ENCODE data around the gene PDXP. TPM values are rescaled to one million over a fixed set of nuclear protein-coding genes. Genes with fewer than 3 reads are reported as not detected.

Gene PDXP
- total RNA-seq, 1 experiment from 2014 or later: 18.4 TPM

- H3K27ac Mint-ChIP-seq (ENCODE audit: unreplicated experiment): no peak overlapping the region
- no peaks in the 10 kb centered on the region for H3K9me3 Mint-ChIP-seq (ENCODE audit: low read depth, unreplicated experiment)
- no peaks in the 10 kb centered on the region for H3K27me3 Mint-ChIP-seq (ENCODE audit: unreplicated experiment)
- H3K4me1 Mint-ChIP-seq (ENCODE audit: low read depth, unreplicated experiment): no peaks in the 10 kb centered on the region
- no peak for TF ChIP-seq CTCF (IDR thresholded peaks at IDR 0.05; ENCODE audit: unreplicated experiment)
- DNase-seq: no peak
- no peak overlapping the region for H3K4me3 Mint-ChIP-seq (ENCODE audit: low read depth, unreplicated experiment)
- intact Hi-C loops (cut with micrococcal nuclease; ENCODE audit: unreplicated experiment): no loop called here
- H3K36me3 Mint-ChIP-seq (ENCODE audit: insufficient read depth, unreplicated experiment): peaks cover 39% of the 10 kb centered on the region
- no TSS peak for BruUV-seq (replicated peaks)
- CTCF ChIA-PET: interaction anchor here (1.5 kb wide), 1 partner anchor 69 kb away, joined by 3 read pairs; no protein-coding TSS in a partner anchor
Observed at GRCh38 chr22:37626556-37627075, 31.9 kb upstream of the PDXP start.

GRCh38 chr22:37627121-37627520 lies 31.4 kb upstream of the PDXP start:
- intact Hi-C loops (cut with micrococcal nuclease; ENCODE audit: unreplicated experiment): no loop called here
- H3K4me1 Mint-ChIP-seq (ENCODE audit: low read depth, unreplicated experiment): no peaks in the 10 kb centered on the region
- no peak overlapping the region for H3K4me3 Mint-ChIP-seq (ENCODE audit: low read depth, unreplicated experiment)
- no peaks in the 10 kb centered on the region for H3K27me3 Mint-ChIP-seq (ENCODE audit: unreplicated experiment)
- H3K36me3 Mint-ChIP-seq (ENCODE audit: insufficient read depth, unreplicated experiment): peaks cover 43% of the 10 kb centered on the region
- CTCF ChIA-PET: no interaction called here
- BruUV-seq (replicated peaks): no TSS peak
- H3K27ac Mint-ChIP-seq (ENCODE audit: unreplicated experiment): no peak overlapping the region
- DNase-seq: no peak
- H3K9me3 Mint-ChIP-seq (ENCODE audit: low read depth, unreplicated experiment): no peaks in the 10 kb centered on the region
- TF ChIP-seq CTCF (IDR thresholded peaks at IDR 0.05; ENCODE audit: unreplicated experiment): no peak

- peaks cover 43% of the 10 kb centered on the region for H3K36me3 Mint-ChIP-seq (ENCODE audit: insufficient read depth, unreplicated experiment)
- H3K4me1 Mint-ChIP-seq (ENCODE audit: low read depth, unreplicated experiment): no peaks in the 10 kb centered on the region
- no TSS peak for BruUV-seq (replicated peaks)
- no peaks in the 10 kb centered on the region for H3K9me3 Mint-ChIP-seq (ENCODE audit: low read depth, unreplicated experiment)
- TF ChIP-seq CTCF (IDR thresholded peaks at IDR 0.05; ENCODE audit: unreplicated experiment): no peak
- H3K27me3 Mint-ChIP-seq (ENCODE audit: unreplicated experiment): no peaks in the 10 kb centered on the region
- intact Hi-C loops (cut with micrococcal nuclease; ENCODE audit: unreplicated experiment): no loop called here
- no peak overlapping the region for H3K27ac Mint-ChIP-seq (ENCODE audit: unreplicated experiment)
- no peak overlapping the region for H3K4me3 Mint-ChIP-seq (ENCODE audit: low read depth, unreplicated experiment)
- no peak for DNase-seq
- CTCF ChIA-PET: no interaction called here
Observed at GRCh38 chr22:37627545-37627944, 31.0 kb upstream of the PDXP start.

DNA sequence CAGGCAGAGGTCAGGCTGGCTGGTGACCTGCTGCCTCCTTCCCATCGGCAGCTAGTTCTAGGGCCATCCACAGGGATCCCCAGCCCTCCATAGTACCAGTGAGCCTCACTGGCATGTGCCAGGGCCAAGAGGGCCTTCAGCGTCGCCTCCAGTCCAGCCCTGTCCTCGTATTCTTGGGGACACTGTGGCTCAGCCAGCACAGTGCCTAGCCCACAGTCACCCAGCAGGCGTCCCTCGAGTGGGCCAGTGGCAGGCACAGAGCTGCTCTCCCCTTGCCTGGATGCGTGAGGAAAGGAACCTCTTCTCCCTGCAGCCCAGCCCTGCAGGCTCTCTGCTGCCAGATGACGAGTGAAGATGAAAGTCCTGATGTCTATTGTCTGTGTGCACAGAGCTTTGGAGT lies 29.7 kb upstream of the PDXP start:
- TF ChIP-seq CTCF (IDR thresholded peaks at IDR 0.05; ENCODE audit: unreplicated experiment): no peak
- DNase-seq: no peak
- CTCF ChIA-PET: no interaction called here
- Mint-ChIP-seq H3K27me3 (ENCODE audit: unreplicated experiment) (no peaks in the 10 kb centered on the region), H3K4me3 (ENCODE audit: low read depth, unreplicated experiment) (no peak overlapping the region), H3K27ac (ENCODE audit: unreplicated experiment) (no peak overlapping the region), H3K9me3 (ENCODE audit: low read depth, unreplicated experiment) (no peaks in the 10 kb centered on the region), H3K36me3 (ENCODE audit: insufficient read depth, unreplicated experiment) (peaks cover 47% of the 10 kb centered on the region), H3K4me1 (ENCODE audit: low read depth, unreplicated experiment) (no peaks in the 10 kb centered on the region)
- intact Hi-C loops (cut with micrococcal nuclease; ENCODE audit: unreplicated experiment): no loop called here
- BruUV-seq (replicated peaks): no TSS peak

Data from Calu3 (cell line).